ENCODE data around the gene NATD1.

The NATD1 gene

GRCh38 chr17:21249086-21249795 lies 4.0 kb downstream of the NATD1 start:
- DNase-seq (ENCODE audit: low read depth, low spot score), result no peak
- no peak overlapping the region for H3K27ac ChIP-seq

- no peak overlapping the region for H3K27ac ChIP-seq
- DNase-seq (ENCODE audit: low read depth, low spot score), result no peak
Measured at GRCh38 chr17:21248500-21248899, 4.7 kb downstream of the NATD1 start.

GRCh38 chr17:21247552-21248258 lies 5.5 kb downstream of the NATD1 start:
- no peak for DNase-seq (ENCODE audit: low read depth, low spot score)
- no peak overlapping the region for H3K27ac ChIP-seq

GRCh38 chr17:21246698-21247097 lies 6.5 kb downstream of the NATD1 start:
- DNase-seq (ENCODE audit: low read depth, low spot score), result no peak
- H3K27ac ChIP-seq, result no peak overlapping the region

GRCh38 chr17:21245639-21246084 lies 7.5 kb downstream of the NATD1 start:
- DNase-seq (ENCODE audit: low read depth, low spot score), result no peak
- H3K27ac ChIP-seq, result no peak overlapping the region

- no peak for DNase-seq (ENCODE audit: low read depth, low spot score)
- H3K27ac ChIP-seq, result no peak overlapping the region
Measured at GRCh38 chr17:21243516-21244303, 9.5 kb downstream of the NATD1 start.

GRCh38 chr17:21242780-21243515 lies 10.3 kb downstream of the NATD1 start:
- no peak overlapping the region for H3K27ac ChIP-seq
- DNase-seq (ENCODE audit: low read depth, low spot score), result no peak

GRCh38 chr17:21242026-21242697 lies 11.0 kb downstream of the NATD1 start:
- no peak overlapping the region for H3K27ac ChIP-seq
- DNase-seq (ENCODE audit: low read depth, low spot score), result no peak

- no peak overlapping the region for H3K27ac ChIP-seq
- no peak for DNase-seq (ENCODE audit: low read depth, low spot score)
Measured at GRCh38 chr17:21241564-21241963, 11.6 kb downstream of the NATD1 start.

GRCh38 chr17:21240369-21241055 lies 12.7 kb downstream of the NATD1 start:
- no peak overlapping the region for H3K27ac ChIP-seq
- no peak for DNase-seq (ENCODE audit: low read depth, low spot score)

- DNase-seq (ENCODE audit: low read depth, low spot score), result no peak
- H3K27ac ChIP-seq, result no peak overlapping the region
Measured at GRCh38 chr17:21239680-21240368, 13.4 kb downstream of the NATD1 start.

- DNase-seq (ENCODE audit: low read depth, low spot score), result no peak
- H3K27ac ChIP-seq, result no peak overlapping the region
Measured at GRCh38 chr17:21235921-21236320, 17.3 kb downstream of the NATD1 start.

- DNase-seq (ENCODE audit: low read depth, low spot score), result no peak
- H3K27ac ChIP-seq, result no peak overlapping the region
Measured at GRCh38 chr17:21233581-21234347, 19.4 kb downstream of the NATD1 start.

GRCh38 chr17:21232033-21232749 lies 21.0 kb downstream of the NATD1 start:
- no peak overlapping the region for H3K27ac ChIP-seq
- DNase-seq (ENCODE audit: low read depth, low spot score), result no peak

- H3K27ac ChIP-seq, result no peak overlapping the region
- DNase-seq (ENCODE audit: low read depth, low spot score), result no peak
Measured at GRCh38 chr17:21231533-21231932, 21.7 kb downstream of the NATD1 start.

- H3K27ac ChIP-seq, result no peak overlapping the region
- DNase-seq (ENCODE audit: low read depth, low spot score), result no peak
Measured at GRCh38 chr17:21228845-21229244, 24.4 kb downstream of the NATD1 start.

GRCh38 chr17:21228111-21228510 lies 25.1 kb downstream of the NATD1 start:
- no peak overlapping the region for H3K27ac ChIP-seq
- DNase-seq (ENCODE audit: low read depth, low spot score), result no peak

Measured in epithelial cell of prostate (primary cell).